Gastrocnemius medialis (tissue), 4 donors: ENCODE results near the gene PRKAR1A. TPM values are rescaled to one million over a fixed set of nuclear protein-coding genes. Genes with fewer than 3 reads are reported as not detected.

Experiments
- ATAC-seq, 2 donors: fragments of 150-250 bp; one replicate each; pipeline ENCODE4 v1.9.1; 2016
- DNase-seq, 2 donors: peaks; one replicate each; pipeline ENCODE4 v3.0.0-alpha.2; 2019
- H3K27ac ChIP-seq, 4 donors: fragments of 200-600 bp; sonication (generic); 1 replicate in 1 of 4; 2 replicates in 3 of 4; pipeline ENCODE4 v1.5.1; 2016 to 2018; ENCODE audit warnings: mild to moderate bottlenecking in 2 of 4, moderate library complexity in 1 of 4
- H3K27me3 ChIP-seq, 3 donors: fragments of 200-600 bp; sonication (generic) in 2 of 3; 1 replicate in 1 of 3; 2 replicates in 2 of 3; pipeline versions ENCODE4 v1.5.1 to v1.6.0; 2016 to 2019; ENCODE audit warnings: mild to moderate bottlenecking in 1 of 3, moderate library complexity in 1 of 3
- H3K36me3 ChIP-seq, 2 donors: fragments of 200-600 bp; sonication (generic) in 1 of 2; one replicate each; pipeline ENCODE4 v1.5.1; 2017 to 2018
- H3K4me1 ChIP-seq, 2 donors: fragments of 200-600 bp; sonication (generic) in 1 of 2; one replicate each; pipeline ENCODE4 v1.5.1; 2016 to 2017; ENCODE audit warnings: mild to moderate bottlenecking in 2 of 2
- H3K4me3 ChIP-seq, 4 donors: fragments of 200-600 bp; sonication (generic) in 3 of 4; 1 replicate in 1 of 4; 2 replicates in 3 of 4; pipeline ENCODE4 v1.5.1; 2016 to 2019; ENCODE audit warnings: mild to moderate bottlenecking in 2 of 4
- H3K9me3 ChIP-seq, 3 donors: fragments of 200-600 bp; sonication (generic) in 2 of 3; 1 replicate in 1 of 3; 2 replicates in 2 of 3; pipeline ENCODE4 v1.5.1; 2016 to 2019
- CTCF ChIP-seq, 5 experiments: fragments of 450-650 bp in 3 of 5; fragments of 200-600 bp in 2 of 5; sonication (generic) in 2 of 5; IDR thresholded peaks in 4 of 5; conservative IDR thresholded peaks in 1 of 5; 1 replicate in 4 of 5; 2 replicates in 1 of 5; pipeline ENCODE4 v1.5.1; 2016 to 2019; ENCODE audit warnings: antibody characterized with exemption in 5 of 5, mild to moderate bottlenecking in 3 of 5, moderate library complexity in 3 of 5
- POLR2A ChIP-seq, 2 donors: fragments of 450-650 bp; IDR thresholded peaks; one replicate each; pipeline ENCODE4 v1.6.1; 2017; ENCODE audit warnings: antibody characterized with exemption in 2 of 2, mild to moderate bottlenecking in 2 of 2, moderate library complexity in 2 of 2
- in situ Hi-C, 4 donors: fragments of 200-750 bp; cut with MboI; loops; one replicate each; pipeline versions ENCODE4 v1.15.0 to v1.8.0; 2017; ENCODE audit warnings: low sequenced_read_pairs in 4 of 4
- intact Hi-C: fragments of 100-400 bp; cut with DNase I; formaldehyde crosslinking; loops from one replicate; pipeline ENCODE4 v1.15.1; 2023; ENCODE audit warnings: low total_unique reads
- total RNA-seq, 4 donors: library from RNA; depleted of rRNA; stranded (reverse); fragments of >200 nt; gene quantifications; one replicate each; pipeline versions ENCODE4 v1.1.0 to v1.2.3, GENCODE V29; 2016

Gene PRKAR1A
- total RNA-seq, 4 donors from 2014 or later = 271 to 656 (median 557) TPM

GRCh38 chr17:68587847-68588246 lies 75.6 kb downstream of the PRKAR1A start:
- DNase-seq = no peak
- intact Hi-C loops (no loop called here), in situ Hi-C loops (no loop called here)
- H3K36me3 ChIP-seq = no peaks in the 10 kb centered on the region
- H3K27me3 ChIP-seq = no peaks in the 10 kb centered on the region
- H3K27ac ChIP-seq = no peak overlapping the region
- no peak for ATAC-seq
- no peak for TF ChIP-seq POLR2A (IDR thresholded peaks at IDR 0.05)
- no peaks in the 10 kb centered on the region for H3K9me3 ChIP-seq
- H3K4me1 ChIP-seq = no peaks in the 10 kb centered on the region
- H3K4me3 ChIP-seq = no peak overlapping the region

GRCh38 chr17:68588362-68588761 lies 76.1 kb downstream of the PRKAR1A start:
- no peak for TF ChIP-seq POLR2A (IDR thresholded peaks at IDR 0.05)
- TF ChIP-seq CTCF (IDR thresholded peaks at IDR 0.05 in 4 of 5, conservative IDR thresholded peaks at IDR 0.05 in 1 of 5) = no peak
- in situ Hi-C loops = no loop called here
- H3K36me3 ChIP-seq = no peaks in the 10 kb centered on the region
- no peak overlapping the region for H3K4me3 ChIP-seq
- H3K4me1 ChIP-seq = no peaks in the 10 kb centered on the region
- H3K27me3 ChIP-seq = no peaks in the 10 kb centered on the region
- no peaks in the 10 kb centered on the region for H3K9me3 ChIP-seq
- DNase-seq (no peak), ATAC-seq (no peak)
- intact Hi-C loops = no loop called here
- H3K27ac ChIP-seq = no peak overlapping the region

- H3K27ac ChIP-seq = no peak overlapping the region
- H3K9me3 ChIP-seq = no peaks in the 10 kb centered on the region
- no peak for DNase-seq
- ATAC-seq = no peak
- no peak overlapping the region for H3K4me3 ChIP-seq
- no peaks in the 10 kb centered on the region for H3K4me1 ChIP-seq
- no peak for TF ChIP-seq POLR2A (IDR thresholded peaks at IDR 0.05)
- no peak for TF ChIP-seq CTCF (IDR thresholded peaks at IDR 0.05 in 4 of 5, conservative IDR thresholded peaks at IDR 0.05 in 1 of 5)
- intact Hi-C loops (no loop called here), in situ Hi-C loops (no loop called here)
- H3K36me3 ChIP-seq = no peaks in the 10 kb centered on the region
- H3K27me3 ChIP-seq = no peaks in the 10 kb centered on the region
Measured at GRCh38 chr17:68589086-68589485, 76.9 kb downstream of the PRKAR1A start.

GRCh38 chr17:68591583-68591982 lies 79.4 kb downstream of the PRKAR1A start:
- ATAC-seq (no peak), DNase-seq (no peak)
- TF ChIP-seq CTCF (IDR thresholded peaks at IDR 0.05 in 4 of 5, conservative IDR thresholded peaks at IDR 0.05 in 1 of 5) (no peak), POLR2A (IDR thresholded peaks at IDR 0.05) (no peak)
- H3K4me3 ChIP-seq = no peak overlapping the region
- in situ Hi-C loops (no loop called here), intact Hi-C loops (no loop called here)
- no peaks in the 10 kb centered on the region for H3K36me3 ChIP-seq
- no peak overlapping the region for H3K27ac ChIP-seq
- H3K27me3 ChIP-seq = no peaks in the 10 kb centered on the region
- no peaks in the 10 kb centered on the region for H3K4me1 ChIP-seq
- no peaks in the 10 kb centered on the region for H3K9me3 ChIP-seq

- Histone ChIP-seq H3K9me3 (no peaks in the 10 kb centered on the region), H3K4me3 (no peak overlapping the region), H3K27me3 (no peaks in the 10 kb centered on the region), H3K4me1 (no peaks in the 10 kb centered on the region), H3K36me3 (no peaks in the 10 kb centered on the region), H3K27ac (no peak overlapping the region)
- in situ Hi-C loops = no loop called here
- ATAC-seq (no peak), DNase-seq (no peak)
- TF ChIP-seq CTCF (IDR thresholded peaks at IDR 0.05 in 4 of 5, conservative IDR thresholded peaks at IDR 0.05 in 1 of 5) (no peak), POLR2A (IDR thresholded peaks at IDR 0.05) (no peak)
- intact Hi-C loops = no loop called here
Measured at GRCh38 chr17:68592009-68592408, 79.8 kb downstream of the PRKAR1A start.
